ENCODE measurements around the gene SLC47A2.

DNA sequence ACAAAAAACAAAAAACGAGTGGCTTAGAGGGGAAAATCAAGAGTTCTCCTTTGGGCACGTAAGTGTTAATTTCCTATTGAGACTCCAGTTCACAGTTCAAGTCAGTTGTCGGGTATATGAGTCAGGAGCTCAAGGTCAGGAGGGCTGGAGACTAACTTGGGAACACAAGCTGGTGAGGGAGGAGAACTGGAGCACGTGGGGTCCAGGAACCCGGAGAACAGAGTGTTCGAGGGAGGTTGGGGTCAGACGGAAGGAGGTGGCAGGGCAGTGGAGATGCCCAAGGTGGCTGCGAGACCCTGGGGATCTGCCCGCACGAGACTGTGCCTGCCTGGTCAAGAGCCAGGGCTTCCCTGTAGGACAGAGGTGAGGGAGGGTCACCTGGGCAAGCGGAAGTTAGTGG, 19.7 kb upstream of the SLC47A2 start:
- TF ChIP-seq, protein P1, sequence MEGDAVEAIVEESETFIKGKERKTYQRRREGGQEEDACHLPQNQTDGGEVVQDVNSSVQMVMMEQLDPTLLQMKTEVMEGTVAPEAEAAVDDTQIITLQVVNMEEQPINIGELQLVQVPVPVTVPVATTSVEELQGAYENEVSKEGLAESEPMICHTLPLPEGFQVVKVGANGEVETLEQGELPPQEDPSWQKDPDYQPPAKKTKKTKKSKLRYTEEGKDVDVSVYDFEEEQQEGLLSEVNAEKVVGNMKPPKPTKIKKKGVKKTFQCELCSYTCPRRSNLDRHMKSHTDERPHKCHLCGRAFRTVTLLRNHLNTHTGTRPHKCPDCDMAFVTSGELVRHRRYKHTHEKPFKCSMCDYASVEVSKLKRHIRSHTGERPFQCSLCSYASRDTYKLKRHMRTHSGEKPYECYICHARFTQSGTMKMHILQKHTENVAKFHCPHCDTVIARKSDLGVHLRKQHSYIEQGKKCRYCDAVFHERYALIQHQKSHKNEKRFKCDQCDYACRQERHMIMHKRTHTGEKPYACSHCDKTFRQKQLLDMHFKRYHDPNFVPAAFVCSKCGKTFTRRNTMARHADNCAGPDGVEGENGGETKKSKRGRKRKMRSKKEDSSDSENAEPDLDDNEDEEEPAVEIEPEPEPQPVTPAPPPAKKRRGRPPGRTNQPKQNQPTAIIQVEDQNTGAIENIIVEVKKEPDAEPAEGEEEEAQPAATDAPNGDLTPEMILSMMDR (IDR thresholded peaks at IDR 0.05), result no peak
- TF ChIP-seq EP300 (IDR thresholded peaks at IDR 0.05) (peak in 1 of 2 donors; percentile 39), POLR2A (IDR thresholded peaks at IDR 0.05) (no peak)
